Neutrophil (primary cell): ENCODE measurements around the gene USP20.

Experiments used
- H3K27ac ChIP-seq: fragments of 200-600 bp; sonication (generic); 2 replicates; pipeline ENCODE4 v1.5.1; 2016; ENCODE audit warnings: mild to moderate bottlenecking, moderate library complexity
- H3K27me3 ChIP-seq: fragments of 200-600 bp; sonication (generic); 2 replicates; pipeline ENCODE4 v1.6.0; 2016; ENCODE audit warnings: mild to moderate bottlenecking
- H3K36me3 ChIP-seq: fragments of 200-600 bp; sonication (generic); 2 replicates; pipeline ENCODE4 v1.5.1; 2017
- H3K4me1 ChIP-seq, 2 experiments: fragments of 200-600 bp in 1 of 2; sonication (generic) in 1 of 2; 1 replicate in 1 of 2; 2 replicates in 1 of 2; pipeline versions ENCODE4 v1.5.1 to v1.6.1; 2013 to 2016; ENCODE audit warnings: low read depth in 1 of 2, low read length in 1 of 2, mild to moderate bottlenecking in 1 of 2, moderate library complexity in 1 of 2; ENCODE audit not compliant: control insufficient read depth in 1 of 2, insufficient read depth in 1 of 2
- H3K4me3 ChIP-seq, 2 experiments: fragments of 200-600 bp in 1 of 2; sonication (generic) in 1 of 2; 1 replicate in 1 of 2; 2 replicates in 1 of 2; pipeline ENCODE4 v1.5.1; 2013 to 2016; ENCODE audit warnings: low read depth in 1 of 2, low read length in 1 of 2, mild to moderate bottlenecking in 1 of 2, moderate library complexity in 1 of 2
- H3K9me3 ChIP-seq: fragments of 200-600 bp; sonication (generic); 2 replicates; pipeline ENCODE4 v1.5.1; 2016
- CTCF ChIP-seq: fragments of 200-600 bp; sonication (generic); IDR thresholded peaks from 2 replicates; pipeline ENCODE4 v1.5.1; 2016; ENCODE audit warnings: antibody characterized with exemption

Gene USP20

GRCh38 chr9:129876815-129877214 is 41.6 kb downstream of the USP20 start:
- TF ChIP-seq CTCF, result no peak
- no peak overlapping the region for H3K27ac ChIP-seq
- H3K36me3 ChIP-seq, result peaks cover 33% of the 10 kb centered on the region
- H3K4me3 ChIP-seq, result no peak overlapping the region
- no peaks in the 10 kb centered on the region for H3K9me3 ChIP-seq
- no peaks in the 10 kb centered on the region for H3K4me1 ChIP-seq
- no peaks in the 10 kb centered on the region for H3K27me3 ChIP-seq

- Histone ChIP-seq H3K27ac (no peak overlapping the region), H3K4me3 (no peak overlapping the region), H3K4me1 (no peaks in the 10 kb centered on the region), H3K36me3 (peaks cover 31% of the 10 kb centered on the region), H3K9me3 (no peaks in the 10 kb centered on the region), H3K27me3 (no peaks in the 10 kb centered on the region)
- TF ChIP-seq CTCF, result no peak
Measured at GRCh38 chr9:129878291-129878690, 43.0 kb downstream of the USP20 start.

GRCh38 chr9:129879103-129879699 is 43.9 kb downstream of the USP20 start:
- no peak overlapping the region for H3K4me3 ChIP-seq
- no peak overlapping the region for H3K27ac ChIP-seq
- H3K27me3 ChIP-seq, result no peaks in the 10 kb centered on the region
- H3K9me3 ChIP-seq, result no peaks in the 10 kb centered on the region
- peaks cover 8% of the 10 kb centered on the region in 2 experiments for H3K4me1 ChIP-seq
- peaks cover 21% of the 10 kb centered on the region for H3K36me3 ChIP-seq
- no peak for TF ChIP-seq CTCF

GRCh38 chr9:129879991-129880653 is 44.9 kb downstream of the USP20 start:
- H3K36me3 ChIP-seq, result peaks cover 12% of the 10 kb centered on the region
- peaks cover 17% of the 10 kb centered on the region in 2 experiments for H3K4me1 ChIP-seq
- peak overlapping the region; percentile 8 for H3K27ac ChIP-seq
- no peaks in the 10 kb centered on the region for H3K27me3 ChIP-seq
- H3K4me3 ChIP-seq, result no peak overlapping the region
- H3K9me3 ChIP-seq, result no peaks in the 10 kb centered on the region
- TF ChIP-seq CTCF, result no peak

- Histone ChIP-seq H3K9me3 (no peaks in the 10 kb centered on the region), H3K4me3 (no peak overlapping the region), H3K4me1 (peaks cover 21 to 25% of the 10 kb centered on the region in 2 experiments), H3K27me3 (no peaks in the 10 kb centered on the region), H3K36me3 (peaks cover 4% of the 10 kb centered on the region), H3K27ac (peak overlapping the region; percentile 8)
- TF ChIP-seq CTCF, result no peak
Measured at GRCh38 chr9:129880654-129881546, 45.6 kb downstream of the USP20 start.
